Measurements from ENCODE around the gene MAGI1. TPM values are rescaled to one million over a fixed set of nuclear protein-coding genes. Genes with fewer than 3 reads are reported as not detected.

MAGI1 gene
- polyA plus RNA-seq, 3 donors, result not detected

DNA sequence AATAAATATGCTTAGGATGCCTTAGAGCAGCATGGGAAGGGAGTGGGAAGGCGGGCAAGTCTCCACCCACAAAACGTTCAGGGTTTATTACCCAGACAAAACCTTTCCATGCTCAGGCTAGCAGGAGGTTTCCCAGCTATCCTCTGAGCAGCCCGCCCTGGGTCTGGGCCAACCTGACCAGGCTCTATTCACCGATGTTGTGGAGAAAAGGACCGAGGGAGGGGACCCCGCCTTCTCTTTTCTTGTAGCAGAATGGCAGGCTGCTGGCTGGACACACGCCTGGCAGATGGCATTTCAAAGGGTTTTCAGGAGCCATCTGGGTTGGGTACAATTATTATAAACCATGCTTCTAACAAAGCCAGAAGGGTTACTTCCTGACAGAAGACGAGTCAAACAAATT lies 540.9 kb downstream of the MAGI1 start:
- Mint-ChIP-seq H3K36me3 (no peaks in the 10 kb centered on the region), H3K27me3 (ENCODE audit: low read depth in 3 of 3) (peaks cover 0 to 2% (median 0%) of the 10 kb centered on the region in 3 donors), H3K4me1 (no peaks in the 10 kb centered on the region), H3K9me3 (peaks cover 0 to 13% (median 3%) of the 10 kb centered on the region in 7 donors), H3K27ac (no peak overlapping the region), H3K4me3 (no peak overlapping the region)
- intact Hi-C loops (cut with micrococcal nuclease), result no loop called here
- Histone ChIP-seq H3K4me1 (ENCODE audit: control insufficient read depth in 1 of 2, insufficient read depth in 2 of 2, low read length in 2 of 2) (no peaks in the 10 kb centered on the region), H3K27ac (ENCODE audit: low read depth in 1 of 2, low read length in 2 of 2) (no peak overlapping the region), H3K79me2 (ENCODE audit: insufficient read depth, low read length) (no peaks in the 10 kb centered on the region), H3K9ac (ENCODE audit: insufficient read depth, low read length, poor library complexity, severe bottlenecking) (no peak overlapping the region), H3K9me3 (replicated peaks in 1 of 2; ENCODE audit: control insufficient read depth in 1 of 2, insufficient read depth in 1 of 2, low read length in 2 of 2) (peaks cover 0 to 4% of the 10 kb centered on the region in 2 donors), H3K36me3 (replicated peaks in 1 of 2; ENCODE audit: control insufficient read depth in 1 of 2, insufficient read depth in 2 of 2, low read length in 2 of 2) (no peaks in the 10 kb centered on the region), H3K27me3 (ENCODE audit: control insufficient read depth in 2 of 2, insufficient read depth in 2 of 2, low read length in 2 of 2) (no peaks in the 10 kb centered on the region), H3K4me3 (replicated peaks in 1 of 3; ENCODE audit: low read depth in 2 of 3, low read length in 3 of 3) (no peak overlapping the region), H3K4me2 (replicated peaks; ENCODE audit: extremely low read depth, low read length, poor library complexity, severe bottlenecking) (no peak overlapping the region), H4K20me1 (ENCODE audit: insufficient read depth, low read length) (no peaks in the 10 kb centered on the region), H2AFZ (ENCODE audit: insufficient read depth, low read depth, low read length, poor library complexity, severe bottlenecking) (no peak overlapping the region)
- TF ChIP-seq, protein P1, sequence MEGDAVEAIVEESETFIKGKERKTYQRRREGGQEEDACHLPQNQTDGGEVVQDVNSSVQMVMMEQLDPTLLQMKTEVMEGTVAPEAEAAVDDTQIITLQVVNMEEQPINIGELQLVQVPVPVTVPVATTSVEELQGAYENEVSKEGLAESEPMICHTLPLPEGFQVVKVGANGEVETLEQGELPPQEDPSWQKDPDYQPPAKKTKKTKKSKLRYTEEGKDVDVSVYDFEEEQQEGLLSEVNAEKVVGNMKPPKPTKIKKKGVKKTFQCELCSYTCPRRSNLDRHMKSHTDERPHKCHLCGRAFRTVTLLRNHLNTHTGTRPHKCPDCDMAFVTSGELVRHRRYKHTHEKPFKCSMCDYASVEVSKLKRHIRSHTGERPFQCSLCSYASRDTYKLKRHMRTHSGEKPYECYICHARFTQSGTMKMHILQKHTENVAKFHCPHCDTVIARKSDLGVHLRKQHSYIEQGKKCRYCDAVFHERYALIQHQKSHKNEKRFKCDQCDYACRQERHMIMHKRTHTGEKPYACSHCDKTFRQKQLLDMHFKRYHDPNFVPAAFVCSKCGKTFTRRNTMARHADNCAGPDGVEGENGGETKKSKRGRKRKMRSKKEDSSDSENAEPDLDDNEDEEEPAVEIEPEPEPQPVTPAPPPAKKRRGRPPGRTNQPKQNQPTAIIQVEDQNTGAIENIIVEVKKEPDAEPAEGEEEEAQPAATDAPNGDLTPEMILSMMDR (IDR thresholded peaks at IDR 0.05), result no peak
- 96% methylated on average over 4 of the region's 8 CpGs for WGBS (ENCODE audit: insufficient coverage)
- DNase-seq, result no peak

DNA sequence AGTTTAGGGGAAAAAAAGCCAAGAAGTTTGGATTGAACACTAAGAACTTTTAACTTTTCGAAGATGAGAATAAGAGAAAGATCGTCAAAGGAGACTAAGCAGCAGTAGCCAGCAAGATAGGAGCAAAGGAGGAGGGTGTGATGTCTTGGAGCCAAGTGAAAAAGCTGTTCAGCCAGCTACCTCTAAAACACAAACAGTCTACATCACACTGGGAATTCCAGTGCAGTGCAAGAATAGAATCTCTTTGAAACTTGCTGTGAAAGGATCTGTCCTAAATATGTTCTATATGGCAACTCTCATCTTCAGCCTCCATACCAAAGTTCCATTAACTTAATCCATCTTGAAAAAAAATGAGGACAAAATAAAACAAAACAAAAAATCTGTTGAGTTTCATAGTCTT lies 541.5 kb downstream of the MAGI1 start:
- peaks cover 0 to 4% of the 10 kb centered on the region in 2 donors for H3K9me3 ChIP-seq (replicated peaks in 1 of 2; ENCODE audit: control insufficient read depth in 1 of 2, insufficient read depth in 1 of 2, low read length in 2 of 2)
- 80% methylated on average over 1 of the region's 2 CpGs for WGBS (ENCODE audit: insufficient coverage)
- no peaks in the 10 kb centered on the region for H3K79me2 ChIP-seq (ENCODE audit: insufficient read depth, low read length)
- DNase-seq, result no peak
- no peaks in the 10 kb centered on the region for H3K27me3 ChIP-seq (ENCODE audit: control insufficient read depth in 2 of 2, insufficient read depth in 2 of 2, low read length in 2 of 2)
- no peak overlapping the region for H3K4me2 ChIP-seq (replicated peaks; ENCODE audit: extremely low read depth, low read length, poor library complexity, severe bottlenecking)
- H3K27me3 Mint-ChIP-seq (ENCODE audit: low read depth in 3 of 3), result peaks cover 0 to 2% (median 0%) of the 10 kb centered on the region in 3 donors
- H4K20me1 ChIP-seq (ENCODE audit: insufficient read depth, low read length), result no peaks in the 10 kb centered on the region
- intact Hi-C loops (cut with micrococcal nuclease), result no loop called here
- H2AFZ ChIP-seq (ENCODE audit: insufficient read depth, low read depth, low read length, poor library complexity, severe bottlenecking), result no peak overlapping the region
- peaks cover 0 to 9% (median 3%) of the 10 kb centered on the region in 7 donors for H3K9me3 Mint-ChIP-seq
- H3K4me1 ChIP-seq (ENCODE audit: control insufficient read depth in 1 of 2, insufficient read depth in 2 of 2, low read length in 2 of 2), result no peaks in the 10 kb centered on the region
- H3K4me3 ChIP-seq (replicated peaks in 1 of 3; ENCODE audit: low read depth in 2 of 3, low read length in 3 of 3), result no peak overlapping the region
- TF ChIP-seq, protein P1 (IDR thresholded peaks at IDR 0.05), result no peak
- H3K36me3 Mint-ChIP-seq, result no peaks in the 10 kb centered on the region
- H3K9ac ChIP-seq (ENCODE audit: insufficient read depth, low read length, poor library complexity, severe bottlenecking), result no peak overlapping the region
- no peaks in the 10 kb centered on the region for H3K36me3 ChIP-seq (replicated peaks in 1 of 2; ENCODE audit: control insufficient read depth in 1 of 2, insufficient read depth in 2 of 2, low read length in 2 of 2)
- no peak overlapping the region for H3K4me3 Mint-ChIP-seq
- no peak overlapping the region for H3K27ac Mint-ChIP-seq
- no peaks in the 10 kb centered on the region for H3K4me1 Mint-ChIP-seq
- no peak overlapping the region for H3K27ac ChIP-seq (ENCODE audit: low read depth in 1 of 2, low read length in 2 of 2)

Measured in CD14-positive monocyte (primary cell).